HG03039 (cell line): Measurements from ENCODE around the gene CEACAM8.
"Not testable (repeated sequence)": the region's sequence is repeated elsewhere in the genome, so short reads cannot be mapped to it uniquely, and the experiment has no call there.

ENCODE experiments used
- ATAC-seq: cut with Tn5 transposase; IDR thresholded peaks from one replicate; pipeline ENCODE4 v1.9.1; 2021; ENCODE audit warnings: mild to moderate bottlenecking, moderate library complexity; ENCODE audit not compliant: unreplicated experiment

CEACAM8 gene

GRCh38 chr19:42594617-42595489 is at the start of gene CEACAM8:
TSS of gene CEACAM8 (minus strand) at chr19:42594924. CDS start at chr19:42594828, 96 bp downstream.
- no peak for ATAC-seq

- ATAC-seq: not testable (repeated sequence)
Observed at GRCh38 chr19:42639324-42640092, 44.8 kb upstream of the CEACAM8 start.

- ATAC-seq: no peak
Observed at GRCh38 chr19:42635233-42635539, 40.5 kb upstream of the CEACAM8 start.

GRCh38 chr19:42634409-42635232 is 39.9 kb upstream of the CEACAM8 start:
- ATAC-seq: no peak

GRCh38 chr19:42629191-42629590 is 34.5 kb upstream of the CEACAM8 start:
- ATAC-seq: no peak

GRCh38 chr19:42628411-42629140 is 33.9 kb upstream of the CEACAM8 start:
- ATAC-seq: no peak

GRCh38 chr19:42627916-42628315 is 33.2 kb upstream of the CEACAM8 start:
- no peak for ATAC-seq

- ATAC-seq: no peak
Observed at GRCh38 chr19:42626181-42626580, 31.5 kb upstream of the CEACAM8 start.

- no peak for ATAC-seq
Observed at GRCh38 chr19:42619271-42619670, 24.5 kb upstream of the CEACAM8 start.

- ATAC-seq: no peak
Observed at GRCh38 chr19:42613666-42614065, 18.9 kb upstream of the CEACAM8 start.

GRCh38 chr19:42610401-42610915 is 15.7 kb upstream of the CEACAM8 start:
- ATAC-seq: not testable (repeated sequence)

GRCh38 chr19:42606660-42607351 is 12.1 kb upstream of the CEACAM8 start:
- no peak for ATAC-seq

GRCh38 chr19:42601811-42602443 is 7.2 kb upstream of the CEACAM8 start:
- ATAC-seq: no peak

GRCh38 chr19:42596391-42597072 is 1.8 kb upstream of the CEACAM8 start:
- no peak for ATAC-seq

GRCh38 chr19:42595550-42596172 is 937 bp upstream of the CEACAM8 start:
- ATAC-seq: no peak

GRCh38 chr19:42589792-42590191 is 4.9 kb downstream of the CEACAM8 start:
- no peak for ATAC-seq

GRCh38 chr19:42584466-42584865 is 10.3 kb downstream of the CEACAM8 start:
- no peak for ATAC-seq

- ATAC-seq: no peak
Observed at GRCh38 chr19:42577016-42577415, 17.7 kb downstream of the CEACAM8 start.
